GM18505 (cell line): ENCODE data around the gene COL6A2.
"Not testable (repeated sequence)": the region's sequence is repeated elsewhere in the genome, so short reads cannot be mapped to it uniquely, and the experiment has no call there.

Experiments
- ATAC-seq: cut with Tn5 transposase; IDR thresholded peaks from one replicate; pipeline ENCODE4 v1.9.1; 2021; ENCODE audit not compliant: unreplicated experiment
- POLR2A ChIP-seq: IDR thresholded peaks from 4 replicates; pipeline ENCODE4 v1.6.1; 2011; ENCODE audit warnings: borderline replicate concordance; ENCODE audit not compliant: insufficient read depth, insufficient read length; ENCODE audit errors: extremely low read depth

Gene COL6A2

DNA sequence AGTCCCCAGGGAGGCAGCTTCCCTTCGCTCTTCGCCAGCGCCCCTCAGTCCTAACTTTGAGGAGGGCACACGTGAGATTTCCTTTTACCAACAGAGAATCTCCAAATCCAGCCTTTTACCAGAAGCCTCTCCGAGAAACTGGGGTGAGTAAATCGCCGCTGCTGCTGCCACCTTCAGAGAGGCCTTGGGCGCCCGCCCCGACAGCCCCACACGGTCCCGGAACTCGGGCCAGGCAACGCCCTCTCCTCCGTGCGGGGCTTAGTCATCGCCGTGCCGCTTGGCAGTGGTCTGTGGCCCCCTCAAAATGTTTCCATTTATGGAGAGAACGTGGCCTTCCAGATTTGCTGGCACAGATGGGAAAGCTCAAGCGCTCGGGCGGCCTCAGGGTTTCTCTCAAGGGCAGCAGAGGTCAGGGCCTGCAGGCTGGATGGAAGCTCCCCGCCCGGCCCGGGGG lies 41.4 kb upstream of the COL6A2 start:
- TF ChIP-seq POLR2A, result no peak
- no peak for ATAC-seq

GRCh38 chr21:46057111-46057709 lies 40.7 kb upstream of the COL6A2 start:
- TF ChIP-seq POLR2A, result no peak
- ATAC-seq, result no peak

DNA sequence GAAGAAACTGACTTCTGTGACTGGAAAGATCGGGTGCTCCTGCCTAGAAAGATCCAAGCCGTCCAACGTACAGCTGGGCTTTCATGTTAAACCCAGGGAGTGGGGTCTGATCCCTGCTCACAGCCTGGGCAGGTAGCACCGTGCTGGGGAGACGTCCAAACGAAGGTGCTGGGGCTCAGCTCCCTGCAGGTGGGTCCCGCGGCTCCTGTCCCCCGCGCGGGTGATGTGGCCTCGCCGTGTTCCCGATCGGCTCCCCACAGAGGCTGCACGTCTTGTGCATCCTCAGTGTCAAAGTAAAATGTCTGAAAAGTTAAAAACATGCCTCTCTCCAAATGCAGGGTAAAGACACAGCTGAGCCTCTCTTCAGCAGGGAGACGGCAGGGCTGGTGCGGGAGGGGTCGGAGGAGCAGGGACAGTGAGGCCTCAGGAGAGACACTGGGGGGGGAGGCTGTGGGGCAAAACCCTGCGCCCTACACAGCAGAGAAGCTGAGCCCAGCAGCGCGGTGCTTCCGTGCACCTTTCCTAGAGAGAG lies 40.1 kb upstream of the COL6A2 start:
- no peak for TF ChIP-seq POLR2A
- no peak for ATAC-seq

DNA sequence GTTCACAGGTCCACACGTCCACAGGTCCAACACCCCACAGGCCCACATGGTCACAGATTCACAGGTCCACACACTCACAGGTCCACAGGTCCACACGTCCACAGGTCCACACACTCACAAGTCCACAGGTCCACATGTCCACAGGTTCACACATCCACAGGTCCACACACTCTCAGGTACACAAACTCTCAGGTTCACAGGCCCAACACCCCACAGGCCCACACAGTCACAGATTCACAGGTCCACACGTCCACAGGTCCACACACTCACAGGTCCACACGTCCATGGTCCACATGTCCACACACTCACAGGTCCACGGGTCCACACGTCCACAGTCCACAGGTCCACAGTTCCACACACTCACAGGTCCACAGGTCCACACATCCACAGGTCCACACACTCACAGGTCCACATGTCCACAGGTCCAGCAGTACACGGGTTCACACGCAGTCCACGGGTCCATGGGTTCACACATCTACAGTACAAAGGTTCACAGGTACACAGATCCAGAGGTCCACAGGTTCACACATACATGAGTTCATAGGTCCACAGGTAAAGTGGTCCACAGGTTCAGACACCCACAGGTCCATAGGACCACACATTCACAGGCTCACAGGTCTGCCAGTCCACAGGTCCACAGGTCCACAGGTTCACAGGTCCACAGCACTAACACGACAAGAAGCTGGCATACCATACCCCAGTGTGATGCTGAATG lies 39.3 kb upstream of the COL6A2 start:
- no peak for ATAC-seq
- no peak for TF ChIP-seq POLR2A

DNA sequence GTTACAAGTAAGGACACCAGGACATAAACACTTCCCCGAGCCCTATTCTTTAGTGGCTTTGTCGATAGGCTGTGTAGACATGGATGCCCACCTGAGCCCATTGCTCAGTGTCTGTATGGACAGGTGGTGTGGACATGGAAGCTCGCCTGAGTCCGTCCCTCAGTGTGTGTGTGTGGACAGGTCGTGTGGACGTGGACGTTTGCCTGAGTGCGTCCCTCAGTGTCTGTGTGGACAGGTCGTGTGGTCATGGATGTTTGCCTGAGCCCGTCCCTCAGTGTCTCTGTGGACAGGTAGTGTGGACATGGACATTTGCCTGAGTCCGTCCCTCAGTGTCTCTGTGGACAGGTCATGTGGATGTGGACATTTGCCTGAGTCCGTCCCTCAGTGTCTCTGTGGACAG lies 38.7 kb upstream of the COL6A2 start:
- no peak for ATAC-seq
- no peak for TF ChIP-seq POLR2A

- ATAC-seq, result not testable (repeated sequence)
These were observed 38.0 kb upstream of the COL6A2 start for GRCh38 chr21:46059711-46060455.

DNA sequence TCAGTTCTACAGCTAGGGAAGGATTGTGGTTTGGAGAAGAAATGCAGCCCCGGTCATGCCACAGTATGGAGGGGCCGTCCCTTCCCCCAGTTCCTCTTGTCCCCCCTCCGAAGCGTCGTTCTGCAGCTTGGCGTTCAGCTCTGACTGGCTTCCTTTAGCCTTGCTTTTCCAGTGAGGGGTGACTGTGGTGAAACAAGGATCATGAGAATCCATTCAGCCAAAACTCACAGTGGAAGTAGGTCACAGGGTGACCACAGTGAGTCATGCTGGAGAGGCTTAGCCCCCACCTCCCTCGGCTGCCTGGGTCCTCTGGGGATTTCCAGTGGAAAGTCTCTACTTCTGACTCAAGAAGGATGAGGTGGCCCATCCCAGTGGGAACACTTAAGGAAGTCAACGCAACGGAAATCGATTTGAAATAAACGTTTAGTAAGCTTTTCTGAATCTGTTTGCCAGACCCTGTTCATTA lies 37.3 kb upstream of the COL6A2 start:
- no peak for ATAC-seq
- no peak for TF ChIP-seq POLR2A

DNA sequence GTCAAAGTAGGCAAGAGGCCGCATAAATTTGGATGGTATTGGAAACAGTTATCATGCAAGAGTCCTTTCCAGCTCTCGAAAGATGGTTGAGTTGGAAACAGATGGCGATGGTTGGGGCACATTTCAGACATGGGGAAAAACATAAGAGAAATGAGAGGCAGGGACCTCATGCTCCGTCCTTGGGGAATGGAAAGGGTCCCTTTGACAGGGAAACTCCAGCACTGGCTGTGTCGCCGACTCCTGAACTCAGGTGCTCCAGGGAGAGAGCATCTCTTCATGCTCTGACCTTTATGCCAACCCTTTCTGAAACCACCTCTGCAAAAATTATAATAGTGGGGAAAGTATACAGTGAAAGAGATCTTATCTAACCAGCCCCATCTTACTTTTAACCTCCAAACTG lies 36.8 kb upstream of the COL6A2 start:
- TF ChIP-seq POLR2A, result no peak
- ATAC-seq, result no peak

DNA sequence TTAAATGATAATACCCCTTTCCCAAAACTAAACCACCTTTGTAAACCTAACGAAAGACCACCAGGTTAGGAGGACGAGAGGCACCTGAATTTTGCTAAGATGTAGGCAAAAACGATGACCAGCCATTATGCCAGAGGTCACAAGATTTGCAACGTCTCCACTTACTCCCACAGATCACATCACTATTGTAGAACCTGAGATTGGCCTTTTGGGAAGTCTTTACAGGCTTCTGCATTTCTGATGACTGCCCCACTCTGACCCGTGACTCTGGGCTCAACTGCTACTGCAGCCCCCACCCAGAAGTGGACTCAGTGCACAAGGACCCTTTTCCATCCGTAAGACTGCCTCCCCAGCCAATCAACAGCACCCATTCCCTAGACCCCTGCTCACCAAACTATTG lies 36.4 kb upstream of the COL6A2 start:
- no peak for ATAC-seq

GRCh38 chr21:46061950-46062349 lies 36.0 kb upstream of the COL6A2 start:
- TF ChIP-seq POLR2A, result no peak
- ATAC-seq, result no peak

More for the DNA sequence above, 36.4 kb upstream of the COL6A2 start:
- no peak for TF ChIP-seq POLR2A

GRCh38 chr21:46062471-46063211 lies 35.3 kb upstream of the COL6A2 start:
- TF ChIP-seq POLR2A, result no peak
- ATAC-seq, result no peak

DNA sequence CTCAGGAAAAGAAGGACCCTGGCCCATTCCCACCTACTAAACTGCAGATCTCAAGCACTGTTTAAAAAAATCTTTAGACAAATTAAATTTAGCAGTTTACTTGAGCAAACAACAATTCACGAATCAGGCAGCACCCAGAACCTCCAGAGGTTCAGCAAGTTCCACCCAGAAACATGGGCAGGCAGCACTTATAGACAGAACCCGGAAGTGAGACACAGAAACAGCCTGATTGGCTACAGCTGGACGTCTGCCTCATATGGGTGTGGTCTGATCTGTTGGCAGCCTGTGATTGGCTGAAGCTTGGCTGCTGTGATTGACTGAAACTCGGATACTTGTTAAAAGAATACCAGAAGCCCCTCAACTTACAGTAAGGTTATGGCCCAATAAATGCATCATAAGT lies 34.7 kb upstream of the COL6A2 start:
- no peak for TF ChIP-seq POLR2A
- ATAC-seq, result no peak
